H54 (cell line): ENCODE results near the gene CA4.
A peak's percentile ranks its signal among the peaks of the same experiment; 100 is the strongest.
"Not testable (repeated sequence)": the region's sequence is repeated elsewhere in the genome, so short reads cannot be mapped to it uniquely, and the experiment has no call there.

Experiments
- DNase-seq: peaks from one replicate; pipeline ENCODE4 v3.0.0; 2011; ENCODE audit warnings: low spot score, mixed read lengths; ENCODE audit not compliant: insufficient read length
- FAIRE-seq: peaks from 3 replicates; lab custom pipeline; 2011; peaks lifted over from hg19 to GRCh38; lab: Jason Lieb, UNC
- POLR2A ChIP-seq: IDR thresholded peaks from 2 replicates; pipeline ENCODE4 v1.6.1; 2011; ENCODE audit warnings: low read depth, mild to moderate bottlenecking, low read length

Gene CA4

DNA sequence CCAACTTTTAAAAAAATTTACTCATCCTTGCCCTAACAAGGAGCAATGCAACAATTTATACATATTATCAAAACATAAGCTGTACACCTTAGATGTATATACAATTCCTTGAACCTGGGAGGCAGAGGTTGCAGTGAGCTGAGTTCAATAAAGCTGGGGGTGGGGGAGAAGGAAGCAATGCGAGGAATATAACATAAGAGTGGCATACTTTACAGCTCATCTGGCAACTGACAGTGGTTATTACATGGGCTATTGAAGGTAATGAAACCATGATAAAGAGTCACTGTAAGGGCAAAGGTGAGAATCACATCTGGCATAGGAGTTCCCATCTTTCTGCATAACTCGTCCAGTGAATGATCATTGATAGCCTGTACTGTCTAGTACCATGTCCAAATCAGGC is 43.7 kb downstream of the CA4 start:
- TF ChIP-seq POLR2A: no peak
- no peak for DNase-seq
- peak; percentile 50 for FAIRE-seq

DNA sequence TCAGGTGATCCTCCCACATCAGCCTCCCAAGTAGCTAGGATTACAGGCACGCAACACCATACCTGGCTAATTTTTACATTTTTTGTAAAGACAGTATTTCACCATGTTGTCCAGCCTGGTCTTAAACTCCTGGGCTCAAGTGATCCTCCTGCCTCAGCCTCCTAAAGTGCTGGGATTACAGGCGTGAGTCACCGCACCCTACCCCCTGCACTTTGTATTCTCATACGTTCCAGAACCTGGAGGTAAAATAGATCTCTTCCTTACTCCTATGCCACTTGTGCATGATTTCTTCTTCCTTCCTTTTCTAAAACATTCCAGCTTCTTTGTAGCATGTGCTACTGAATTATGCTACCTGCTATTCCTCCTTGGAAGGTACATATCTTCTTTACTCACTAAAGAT is 44.4 kb downstream of the CA4 start:
- not testable (repeated sequence) for DNase-seq, FAIRE-seq

DNA sequence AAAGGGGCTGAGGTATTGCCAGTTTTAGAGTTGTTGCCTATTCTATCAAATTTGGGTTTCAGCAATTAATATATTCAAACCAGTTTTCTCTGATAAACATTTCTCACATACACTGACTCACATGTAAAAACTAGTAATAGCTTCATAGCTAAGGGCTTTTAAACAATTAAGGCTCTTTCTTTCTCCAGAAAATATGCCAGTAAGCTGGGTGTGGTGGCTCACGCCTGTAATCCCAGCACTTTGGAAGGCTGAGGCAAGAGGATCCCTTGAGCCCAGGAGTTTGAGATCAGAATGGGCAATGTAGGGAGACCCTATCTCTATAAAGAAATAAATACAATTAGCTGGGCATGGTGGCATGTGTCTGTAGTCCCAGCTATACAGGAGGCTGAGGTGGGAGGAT is 48.9 kb downstream of the CA4 start:
- FAIRE-seq, DNase-seq: not testable (repeated sequence)

DNA sequence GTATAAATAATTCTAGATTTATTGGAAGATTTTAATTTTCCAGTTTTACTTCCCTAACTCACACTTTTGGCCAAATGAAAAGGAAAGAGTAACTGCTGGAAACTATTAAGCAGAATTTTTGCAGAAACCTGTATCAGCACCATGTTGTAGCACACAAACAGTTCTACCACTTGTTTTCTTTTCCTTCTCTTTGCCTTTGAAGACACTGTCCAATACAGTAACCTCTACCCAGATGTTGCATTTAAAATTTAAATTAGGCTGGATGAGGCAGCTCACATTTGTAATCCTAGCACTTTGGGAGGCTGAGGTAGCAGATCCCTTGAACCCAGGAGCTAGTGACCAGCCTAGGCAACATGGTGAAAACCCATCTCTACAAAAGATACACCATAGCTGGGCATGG is 56.0 kb downstream of the CA4 start:
- DNase-seq, FAIRE-seq: not testable (repeated sequence)

DNA sequence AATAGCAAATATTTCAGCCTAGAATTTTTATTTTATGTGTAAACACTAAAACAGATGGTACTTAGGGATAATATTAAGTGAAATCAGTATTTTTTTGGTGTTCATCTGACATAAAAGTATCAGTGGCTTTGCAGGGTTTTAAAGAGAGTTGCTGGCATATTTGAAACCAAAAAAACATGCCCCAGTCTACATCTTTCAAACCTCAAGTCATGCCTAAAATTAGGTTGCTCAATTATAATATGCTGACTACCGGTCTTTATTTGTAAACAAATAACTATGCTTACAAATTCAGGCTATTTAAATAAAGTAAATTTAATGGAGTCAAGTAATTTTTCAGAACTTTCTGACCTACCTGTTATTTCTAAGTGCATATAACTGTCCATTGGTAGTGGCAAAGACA is 58.5 kb downstream of the CA4 start:
- FAIRE-seq, DNase-seq: not testable (repeated sequence)
